Mesenchymal stem cell (in vitro differentiated cells and primary cell): ENCODE measurements around the gene PAX6. TPM values are rescaled to one million over a fixed set of nuclear protein-coding genes. Genes with fewer than 3 reads are reported as not detected.

Experiments used
- DNase-seq: peaks from one replicate; pipeline ENCODE4 v3.0.0-alpha.2; 2013
- H2AFZ ChIP-seq: one replicate; pipeline ENCODE4 v1.6.1; 2013; ENCODE audit warnings: low read depth, mild to moderate bottlenecking, control low read depth, inconsistent platforms, low read length, moderate library complexity
- H2AK5ac ChIP-seq: 2 replicates; pipeline ENCODE4 v1.6.1; 2013; ENCODE audit warnings: low read length, moderate library complexity, mild to moderate bottlenecking, inconsistent platforms; ENCODE audit not compliant: severe bottlenecking
- H2BK120ac ChIP-seq: one replicate; pipeline ENCODE4 v1.6.1; 2013; ENCODE audit warnings: low read depth, mild to moderate bottlenecking, inconsistent platforms, low read length, moderate library complexity
- H2BK12ac ChIP-seq, 2 experiments: one replicate each; pipeline ENCODE4 v1.6.1; 2013; ENCODE audit warnings: inconsistent platforms in 2 of 2, low read length in 2 of 2, mild to moderate bottlenecking in 2 of 2, moderate library complexity in 2 of 2, control low read depth in 1 of 2
- H2BK15ac ChIP-seq: one replicate; pipeline ENCODE4 v1.6.1; 2013; ENCODE audit warnings: mild to moderate bottlenecking, low read depth, inconsistent platforms; ENCODE audit not compliant: poor library complexity, severe bottlenecking
- H2BK5ac ChIP-seq: 2 replicates; pipeline ENCODE4 v1.6.1; 2013; ENCODE audit warnings: low read depth, mild to moderate bottlenecking, low read length, control low read depth, inconsistent platforms; ENCODE audit not compliant: poor library complexity, severe bottlenecking
- H3K14ac ChIP-seq, 2 experiments: one replicate each; pipeline ENCODE4 v1.6.1; 2013; ENCODE audit warnings: inconsistent platforms in 2 of 2, low read length in 2 of 2, control low read depth in 1 of 2, mild to moderate bottlenecking in 1 of 2, moderate library complexity in 1 of 2
- H3K18ac ChIP-seq, 2 experiments: one replicate each; pipeline ENCODE4 v1.6.1; 2013; ENCODE audit warnings: inconsistent platforms in 2 of 2, low read length in 2 of 2, control low read depth in 1 of 2, low read depth in 1 of 2, mild to moderate bottlenecking in 1 of 2
- H3K23ac ChIP-seq, 2 experiments: one replicate each; pipeline ENCODE4 v1.6.1; 2013; ENCODE audit warnings: inconsistent platforms in 2 of 2, low read length in 2 of 2, mild to moderate bottlenecking in 2 of 2, moderate library complexity in 2 of 2, control low read depth in 1 of 2
- H3K27ac ChIP-seq: 2 replicates; pipeline ENCODE4 v1.5.1; 2013; ENCODE audit warnings: mild to moderate bottlenecking, moderate library complexity, low read length, control low read depth, inconsistent platforms; ENCODE audit not compliant: poor library complexity, severe bottlenecking
- H3K27me3 ChIP-seq, 2 experiments: 2 replicates each; pipeline versions ENCODE4 v1.6.1 to v1.7.0; 2013; ENCODE audit warnings: low read length in 2 of 2, mild to moderate bottlenecking in 2 of 2, moderate library complexity in 2 of 2, control low read depth in 1 of 2, inconsistent platforms in 1 of 2; ENCODE audit not compliant: control insufficient read depth in 1 of 2, insufficient read depth in 1 of 2
- H3K36me3 ChIP-seq, 2 experiments: 2 replicates each; pipeline versions ENCODE4 v1.6.1 to v1.7.0; 2013; ENCODE audit warnings: low read length in 2 of 2, control low read depth in 1 of 2, inconsistent platforms in 1 of 2, low read depth in 1 of 2, mild to moderate bottlenecking in 1 of 2; ENCODE audit not compliant: insufficient read depth in 2 of 2, control insufficient read depth in 1 of 2
- H3K4ac ChIP-seq, 2 experiments: one replicate each; pipeline ENCODE4 v1.6.1; 2013; ENCODE audit warnings: inconsistent platforms in 2 of 2, low read length in 2 of 2, mild to moderate bottlenecking in 2 of 2, moderate library complexity in 2 of 2, control low read depth in 1 of 2, low read depth in 1 of 2
- H3K4me1 ChIP-seq: 2 replicates; pipeline ENCODE4 v1.6.1; 2013; ENCODE audit warnings: low read depth, low read length, control low read depth; ENCODE audit not compliant: control insufficient read depth, insufficient read depth
- H3K4me2 ChIP-seq: 2 replicates; pipeline ENCODE4 v1.6.1; 2013; ENCODE audit warnings: low read length, mild to moderate bottlenecking, inconsistent platforms; ENCODE audit not compliant: poor library complexity, severe bottlenecking
- H3K4me3 ChIP-seq, 2 experiments: 2 replicates each; pipeline versions ENCODE4 v1.5.1 to v1.7.0; 2013; ENCODE audit warnings: low read length in 2 of 2, mild to moderate bottlenecking in 2 of 2, control low read depth in 1 of 2, low read depth in 1 of 2; ENCODE audit not compliant: insufficient read depth in 1 of 2
- H3K79me1 ChIP-seq: replicated peaks from 2 replicates; pipeline ENCODE4 v1.6.1; 2013; ENCODE audit warnings: mild to moderate bottlenecking, control low read depth, low read length, inconsistent platforms; ENCODE audit not compliant: poor library complexity, severe bottlenecking
- H3K9ac ChIP-seq: 2 replicates; pipeline ENCODE4 v1.7.0; 2013; ENCODE audit warnings: mild to moderate bottlenecking, low read length, moderate library complexity
- H3K9me3 ChIP-seq: 2 replicates; pipeline ENCODE4 v1.7.0; 2013; ENCODE audit warnings: mild to moderate bottlenecking, low read length; ENCODE audit not compliant: control insufficient read depth
- H4K8ac ChIP-seq: one replicate; pipeline ENCODE4 v1.6.1; 2013; ENCODE audit warnings: inconsistent platforms, mild to moderate bottlenecking, low read length, moderate library complexity
- H4K91ac ChIP-seq: one replicate; pipeline ENCODE4 v1.6.1; 2013; ENCODE audit warnings: mild to moderate bottlenecking, low read length, inconsistent platforms
- WGBS: methylation state at CpG from one replicate; pipeline ENCODE4 v1.1.7; 2013; ENCODE audit warnings: mixed read lengths; 5-methylcytosine and 5-hydroxymethylcytosine counted together
- polyA plus RNA-seq, 2 experiments: library from polyadenylated mRNA; stranded (reverse); fragments of 200-250 nt; gene quantifications; one replicate each; pipeline ENCODE4 v1.2.3, GENCODE V29; 2013

Gene PAX6
- not detected for polyA plus RNA-seq (2013, experiment 1 of 2)
- polyA plus RNA-seq (2013, experiment 2 of 2) = not detected

DNA sequence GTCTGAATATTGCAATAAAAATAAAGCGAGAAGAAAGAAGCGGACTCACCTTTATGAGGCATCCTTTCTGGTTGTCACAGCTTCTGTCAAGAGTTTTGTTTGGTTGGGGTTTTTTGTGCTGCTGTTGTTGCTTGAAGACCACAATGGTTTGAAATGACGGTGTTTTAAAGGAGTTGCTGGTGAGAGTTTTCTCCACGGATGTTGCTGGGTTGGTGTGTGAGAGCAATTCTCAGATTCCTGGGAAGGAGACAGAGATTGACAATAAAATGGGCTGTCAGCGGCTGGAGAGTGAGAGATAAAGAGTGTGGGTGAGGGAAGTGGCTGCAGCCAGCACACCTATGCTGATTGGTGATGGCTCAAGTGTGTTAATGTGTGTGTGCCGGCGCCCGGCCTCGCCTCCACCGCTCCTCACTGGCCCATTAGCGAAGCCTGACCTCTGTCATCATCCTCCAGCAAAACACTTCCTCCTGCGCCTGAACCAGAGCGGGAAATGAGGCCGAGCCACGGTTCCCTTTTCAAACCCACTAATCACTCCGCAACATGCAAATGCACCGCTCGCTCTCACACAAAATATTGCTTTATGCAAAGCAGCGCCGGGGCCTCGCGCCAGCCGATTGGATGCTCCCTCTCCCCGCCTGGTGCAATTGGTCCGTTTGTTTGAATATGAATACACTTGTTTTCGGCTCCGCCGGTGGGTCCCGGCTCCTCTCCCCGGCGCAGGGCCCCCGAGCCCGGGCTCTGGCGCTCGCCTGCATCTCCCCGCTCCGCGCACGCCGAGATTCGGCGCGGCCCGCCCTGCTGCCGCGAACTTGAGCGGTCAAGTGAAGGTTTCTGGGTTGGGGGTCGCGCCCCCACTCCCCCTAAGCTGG lies at the start of gene PAX6:
TSS of gene PAX6 (minus strand) at position 544 of the 869 bp plus-strand sequence. CDS start 4,911 bp downstream, outside the sequence.
- Histone ChIP-seq H3K4ac (no peak within 1 kb of the TSS), H3K4me2 (peak within 1 kb of the TSS; percentile 88), H3K4me1 (peaks cover 50% of the 10 kb centered on the region), H3K23ac (peak within 1 kb of the TSS in 1 of 2 experiments; percentile 26), H3K36me3 (peaks cover 0 to 3% of the 10 kb centered on the region in 2 experiments), H3K9me3 (no peaks in the 10 kb centered on the region), H2BK5ac (no peak within 1 kb of the TSS), H2BK12ac (no peak within 1 kb of the TSS), H3K27me3 (peaks cover 96 to 99% of the 10 kb centered on the region in 2 experiments), H3K9ac (no peak within 1 kb of the TSS), H2AFZ (no peak within 1 kb of the TSS), H3K4me3 (peak within 1 kb of the TSS; percentile 39 to 55), H4K8ac (no peak within 1 kb of the TSS), H3K18ac (no peak within 1 kb of the TSS), H2BK120ac (no peak within 1 kb of the TSS), H3K14ac (no peak within 1 kb of the TSS), H3K27ac (no peak within 1 kb of the TSS), H2BK15ac (no peak within 1 kb of the TSS), H2AK5ac (no peak within 1 kb of the TSS), H3K79me1 (no peaks in the 10 kb centered on the region), H4K91ac (no peak within 1 kb of the TSS)
- no peak for DNase-seq
- 1% methylated on average over 49 of the region's 49 CpGs for WGBS

DNA sequence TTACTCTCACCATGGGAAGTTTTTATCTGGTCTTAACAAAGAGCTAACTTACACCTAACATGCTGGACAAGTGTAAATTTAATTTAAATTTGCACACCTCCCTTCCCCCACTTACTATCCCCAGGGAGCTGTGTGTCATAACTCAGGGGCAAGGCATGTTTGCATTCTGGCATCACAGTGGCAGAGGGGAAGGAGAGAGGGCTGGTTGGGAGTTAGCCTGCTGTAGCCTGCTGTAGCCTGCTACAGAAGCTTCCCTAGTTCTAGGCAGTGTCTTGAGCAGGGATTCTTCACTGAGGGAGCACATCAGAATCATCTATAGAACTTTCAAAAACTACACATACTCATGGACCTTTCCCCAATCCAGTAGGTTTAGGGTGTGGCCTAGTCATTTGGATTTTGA lies 49.3 kb upstream of the PAX6 start:
- H3K27ac ChIP-seq = no peak overlapping the region

DNA sequence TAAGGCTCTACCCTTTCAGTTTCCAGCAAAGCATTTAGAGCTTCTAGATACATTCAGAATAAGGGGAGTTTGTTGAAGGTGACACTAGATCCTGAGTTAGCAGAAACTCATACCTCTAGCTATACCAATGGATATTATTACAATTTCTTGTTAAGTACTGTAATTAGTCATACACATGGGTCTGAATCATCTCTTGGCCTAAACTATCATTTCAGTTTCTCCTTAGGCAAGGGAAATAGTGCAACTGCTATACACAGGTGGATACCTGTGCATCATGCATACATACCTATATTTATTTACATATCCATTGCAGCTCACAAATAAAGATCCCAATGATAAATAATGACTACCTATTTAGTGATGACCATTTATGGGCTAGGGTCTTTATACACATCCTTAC lies 45.1 kb upstream of the PAX6 start:
- Histone ChIP-seq H3K79me1 (no peaks in the 10 kb centered on the region), H2BK12ac (no peak overlapping the region)

More for the DNA sequence above, 49.3 kb upstream of the PAX6 start:
- H2BK120ac ChIP-seq = no peak overlapping the region
- H3K18ac ChIP-seq = no peak overlapping the region
- H4K91ac ChIP-seq = no peak overlapping the region
- no peaks in the 10 kb centered on the region for H3K9me3 ChIP-seq
- H3K9ac ChIP-seq = no peak overlapping the region
- no peak overlapping the region for H3K4ac ChIP-seq
- no peak for DNase-seq
- H2BK5ac ChIP-seq = no peak overlapping the region
- peaks cover 10 to 15% of the 10 kb centered on the region in 2 experiments for H3K27me3 ChIP-seq
- H2AFZ ChIP-seq = no peak overlapping the region
- no peak overlapping the region for H3K4me2 ChIP-seq
- no peak overlapping the region for H4K8ac ChIP-seq
- no peaks in the 10 kb centered on the region for H3K36me3 ChIP-seq
- no peak overlapping the region for H3K23ac ChIP-seq
- H2BK15ac ChIP-seq = no peak overlapping the region
- H3K79me1 ChIP-seq = no peaks in the 10 kb centered on the region
- no peak overlapping the region for H3K14ac ChIP-seq
- H2BK12ac ChIP-seq = no peak overlapping the region
- H3K4me1 ChIP-seq = no peaks in the 10 kb centered on the region
- H2AK5ac ChIP-seq = no peak overlapping the region
- no peak overlapping the region for H3K4me3 ChIP-seq

DNA sequence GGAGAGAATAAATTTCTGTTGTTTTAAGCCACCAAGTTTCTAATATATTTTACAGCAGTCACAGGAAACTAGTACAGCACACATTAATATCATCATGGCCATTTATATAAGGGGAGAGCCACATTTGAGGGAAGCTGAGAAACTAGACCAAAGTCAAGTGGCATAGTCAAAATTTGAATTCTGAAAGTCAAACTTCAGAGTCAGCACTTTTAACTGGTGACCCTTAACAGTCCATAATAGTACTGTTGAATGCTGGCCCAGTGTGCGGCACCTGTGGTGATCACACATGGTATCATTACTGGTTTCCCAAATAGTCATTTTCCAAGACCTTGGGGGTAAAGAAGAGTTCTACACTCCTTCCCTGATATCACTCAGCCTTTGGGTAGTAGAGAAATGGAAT lies 44.3 kb upstream of the PAX6 start:
- WGBS = 100% methylated on average over 1 of the region's 1 CpG

More for the DNA sequence above, 45.1 kb upstream of the PAX6 start:
- no peaks in the 10 kb centered on the region for H3K9me3 ChIP-seq
- no peak overlapping the region for H3K23ac ChIP-seq
- no peak overlapping the region for H3K4me3 ChIP-seq
- no peak overlapping the region for H2BK120ac ChIP-seq
- no peak overlapping the region for H2BK15ac ChIP-seq
- H4K91ac ChIP-seq = no peak overlapping the region
- H3K4me2 ChIP-seq = no peak overlapping the region
- peaks cover 4 to 11% of the 10 kb centered on the region in 2 experiments for H3K27me3 ChIP-seq
- H3K4me1 ChIP-seq = no peaks in the 10 kb centered on the region
- no peak overlapping the region for H2BK5ac ChIP-seq
- no peak overlapping the region for H3K27ac ChIP-seq
- H2AK5ac ChIP-seq = no peak overlapping the region
- no peak overlapping the region for H3K9ac ChIP-seq
- H4K8ac ChIP-seq = no peak overlapping the region
- H3K4ac ChIP-seq = no peak overlapping the region
- H2AFZ ChIP-seq = no peak overlapping the region
- H3K36me3 ChIP-seq = no peaks in the 10 kb centered on the region
- no peak overlapping the region for H3K18ac ChIP-seq
- no peak for DNase-seq
- no peak overlapping the region for H3K14ac ChIP-seq

More for the DNA sequence above, 44.3 kb upstream of the PAX6 start:
- Histone ChIP-seq H3K4me3 (no peak overlapping the region), H3K4me1 (no peaks in the 10 kb centered on the region), H3K9ac (no peak overlapping the region), H3K27me3 (peaks cover 4 to 11% of the 10 kb centered on the region in 2 experiments), H3K23ac (no peak overlapping the region), H3K36me3 (no peaks in the 10 kb centered on the region), H2BK15ac (no peak overlapping the region), H3K27ac (no peak overlapping the region), H3K14ac (no peak overlapping the region), H2BK5ac (no peak overlapping the region), H3K4ac (no peak overlapping the region), H3K4me2 (no peak overlapping the region), H4K8ac (no peak overlapping the region), H3K18ac (no peak overlapping the region), H2AK5ac (no peak overlapping the region), H2BK120ac (no peak overlapping the region), H4K91ac (no peak overlapping the region), H2BK12ac (no peak overlapping the region), H3K9me3 (no peaks in the 10 kb centered on the region), H2AFZ (no peak overlapping the region), H3K79me1 (no peaks in the 10 kb centered on the region)
- no peak for DNase-seq
